Kidney epithelial cell (primary cell): Measurements from ENCODE around the gene MALRD1. TPM values are rescaled to one million over a fixed set of nuclear protein-coding genes. Genes with fewer than 3 reads are reported as not detected.

Experiments
- DNase-seq: peaks from one replicate; pipeline ENCODE4 v3.0.0-alpha.2; 2010; ENCODE audit warnings: low read depth
- H3K27me3 ChIP-seq: 2 replicates; pipeline ENCODE4 v1.6.0; 2011; ENCODE audit warnings: low read length; ENCODE audit not compliant: control insufficient read depth, insufficient read depth
- H3K36me3 ChIP-seq: 2 replicates; pipeline ENCODE4 v1.5.1; 2011; ENCODE audit warnings: low read length; ENCODE audit not compliant: control insufficient read depth, insufficient read depth
- H3K4me3 ChIP-seq: 2 replicates; pipeline ENCODE4 v1.5.1; 2011; ENCODE audit warnings: low read depth, mild to moderate bottlenecking, control low read depth, low read length
- CTCF ChIP-seq: IDR thresholded peaks from 2 replicates; pipeline ENCODE4 v1.5.1; 2011; ENCODE audit warnings: mild to moderate bottlenecking, moderate library complexity, low read length, control low read depth, inconsistent platforms; ENCODE audit not compliant: insufficient read depth, poor library complexity, severe bottlenecking
- total RNA-seq: library from RNA; depleted of rRNA; stranded (reverse); fragments of >200 nt; gene quantifications from 2 replicates; pipeline ENCODE4 v1.2.3, GENCODE V29; 2015

The MALRD1 gene
- total RNA-seq, 1 donor from 2014 or later: 0.08 TPM

- Histone ChIP-seq H3K36me3 (no peaks in the 10 kb centered on the region), H3K4me3 (no peak overlapping the region), H3K27me3 (no peaks in the 10 kb centered on the region)
- TF ChIP-seq CTCF: no peak
- DNase-seq: no peak
Observed at GRCh38 chr10:19421674-19422073, 373.1 kb downstream of the MALRD1 start.

GRCh38 chr10:19426034-19426433 is 377.4 kb downstream of the MALRD1 start:
- H3K27me3 ChIP-seq: no peaks in the 10 kb centered on the region
- TF ChIP-seq CTCF: no peak
- H3K36me3 ChIP-seq: no peaks in the 10 kb centered on the region
- no peak for DNase-seq
- H3K4me3 ChIP-seq: no peak overlapping the region

- DNase-seq: no peak
- Histone ChIP-seq H3K4me3 (no peak overlapping the region), H3K36me3 (no peaks in the 10 kb centered on the region), H3K27me3 (no peaks in the 10 kb centered on the region)
- TF ChIP-seq CTCF: no peak
Observed at GRCh38 chr10:19431622-19432351, 383.2 kb downstream of the MALRD1 start.

- TF ChIP-seq CTCF: no peak
- no peak for DNase-seq
Observed at GRCh38 chr10:19449860-19450259, 401.3 kb downstream of the MALRD1 start.

GRCh38 chr10:19451356-19451755 is 402.8 kb downstream of the MALRD1 start:
- no peak for TF ChIP-seq CTCF
- no peak for DNase-seq
- Histone ChIP-seq H3K36me3 (no peaks in the 10 kb centered on the region), H3K4me3 (no peak overlapping the region), H3K27me3 (no peaks in the 10 kb centered on the region)

More at GRCh38 chr10:19449860-19450259, 401.3 kb downstream of the MALRD1 start:
- Histone ChIP-seq H3K27me3 (no peaks in the 10 kb centered on the region), H3K36me3 (no peaks in the 10 kb centered on the region), H3K4me3 (no peak overlapping the region)

GRCh38 chr10:19451937-19452336 is 403.3 kb downstream of the MALRD1 start:
- TF ChIP-seq CTCF: no peak
- Histone ChIP-seq H3K4me3 (no peak overlapping the region), H3K27me3 (no peaks in the 10 kb centered on the region), H3K36me3 (no peaks in the 10 kb centered on the region)
- no peak for DNase-seq
